AML-193 (cell line): ENCODE data around the gene GMDS.

Source experiments
- DNase-seq, 2 experiments: peaks; one replicate each; lab custom pipeline; 2025; lab: John Stamatoyannopoulos, UW

The GMDS gene

GRCh38 chr6:1612974-1613306, 632.5 kb downstream of the GMDS start:
- no peak for DNase-seq

DNA sequence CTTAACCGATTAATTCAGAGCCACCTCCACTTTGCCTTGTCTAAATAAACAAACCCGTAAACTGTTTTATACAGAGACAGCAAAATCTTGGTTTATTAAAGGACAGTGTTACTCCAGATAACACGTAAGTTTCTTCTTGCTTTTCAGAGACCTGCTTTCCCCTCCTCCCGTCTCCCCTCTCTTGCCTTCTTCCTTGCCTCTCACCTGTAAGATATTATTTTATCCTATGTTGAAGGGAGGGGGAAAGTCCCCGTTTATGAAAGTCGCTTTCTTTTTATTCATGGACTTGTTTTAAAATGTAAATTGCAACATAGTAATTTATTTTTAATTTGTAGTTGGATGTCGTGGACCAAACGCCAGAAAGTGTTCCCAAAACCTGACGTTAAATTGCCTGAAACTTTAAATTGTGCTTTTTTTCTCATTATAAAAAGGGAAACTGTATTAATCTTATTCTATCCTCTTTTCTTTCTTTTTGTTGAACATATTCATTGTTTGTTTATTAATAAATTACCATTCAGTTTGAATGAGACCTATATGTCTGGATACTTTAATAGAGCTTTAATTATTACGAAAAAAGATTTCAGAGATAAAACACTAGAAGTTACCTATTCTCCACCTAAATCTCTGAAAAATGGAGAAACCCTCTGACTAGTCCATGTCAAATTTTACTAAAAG, 633.0 kb downstream of the GMDS start:
- DNase-seq = peak in 1 of 2 experiments; percentile 14

DNA sequence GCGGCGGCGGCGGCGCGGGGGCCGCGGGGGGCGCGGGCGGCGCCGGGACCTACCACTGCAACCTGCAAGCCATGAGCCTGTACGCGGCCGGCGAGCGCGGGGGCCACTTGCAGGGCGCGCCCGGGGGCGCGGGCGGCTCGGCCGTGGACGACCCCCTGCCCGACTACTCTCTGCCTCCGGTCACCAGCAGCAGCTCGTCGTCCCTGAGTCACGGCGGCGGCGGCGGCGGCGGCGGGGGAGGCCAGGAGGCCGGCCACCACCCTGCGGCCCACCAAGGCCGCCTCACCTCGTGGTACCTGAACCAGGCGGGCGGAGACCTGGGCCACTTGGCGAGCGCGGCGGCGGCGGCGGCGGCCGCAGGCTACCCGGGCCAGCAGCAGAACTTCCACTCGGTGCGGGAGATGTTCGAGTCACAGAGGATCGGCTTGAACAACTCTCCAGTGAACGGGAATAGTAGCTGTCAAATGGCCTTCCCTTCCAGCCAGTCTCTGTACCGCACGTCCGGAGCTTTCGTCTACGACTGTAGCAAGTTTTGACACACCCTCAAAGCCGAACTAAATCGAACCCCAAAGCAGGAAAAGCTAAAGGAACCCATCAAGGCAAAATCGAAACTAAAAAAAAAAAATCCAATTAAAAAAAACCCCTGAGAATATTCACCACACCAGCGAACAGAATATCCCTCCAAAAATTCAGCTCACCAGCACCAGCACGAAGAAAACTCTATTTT, 633.7 kb downstream of the GMDS start:
- peak; percentile 14 to 30 for DNase-seq

DNA sequence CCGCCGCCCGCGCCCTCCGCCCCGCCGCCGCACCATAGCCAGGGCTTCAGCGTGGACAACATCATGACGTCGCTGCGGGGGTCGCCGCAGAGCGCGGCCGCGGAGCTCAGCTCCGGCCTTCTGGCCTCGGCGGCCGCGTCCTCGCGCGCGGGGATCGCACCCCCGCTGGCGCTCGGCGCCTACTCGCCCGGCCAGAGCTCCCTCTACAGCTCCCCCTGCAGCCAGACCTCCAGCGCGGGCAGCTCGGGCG, 634.2 kb downstream of the GMDS start:
- no peak for DNase-seq

DNA sequence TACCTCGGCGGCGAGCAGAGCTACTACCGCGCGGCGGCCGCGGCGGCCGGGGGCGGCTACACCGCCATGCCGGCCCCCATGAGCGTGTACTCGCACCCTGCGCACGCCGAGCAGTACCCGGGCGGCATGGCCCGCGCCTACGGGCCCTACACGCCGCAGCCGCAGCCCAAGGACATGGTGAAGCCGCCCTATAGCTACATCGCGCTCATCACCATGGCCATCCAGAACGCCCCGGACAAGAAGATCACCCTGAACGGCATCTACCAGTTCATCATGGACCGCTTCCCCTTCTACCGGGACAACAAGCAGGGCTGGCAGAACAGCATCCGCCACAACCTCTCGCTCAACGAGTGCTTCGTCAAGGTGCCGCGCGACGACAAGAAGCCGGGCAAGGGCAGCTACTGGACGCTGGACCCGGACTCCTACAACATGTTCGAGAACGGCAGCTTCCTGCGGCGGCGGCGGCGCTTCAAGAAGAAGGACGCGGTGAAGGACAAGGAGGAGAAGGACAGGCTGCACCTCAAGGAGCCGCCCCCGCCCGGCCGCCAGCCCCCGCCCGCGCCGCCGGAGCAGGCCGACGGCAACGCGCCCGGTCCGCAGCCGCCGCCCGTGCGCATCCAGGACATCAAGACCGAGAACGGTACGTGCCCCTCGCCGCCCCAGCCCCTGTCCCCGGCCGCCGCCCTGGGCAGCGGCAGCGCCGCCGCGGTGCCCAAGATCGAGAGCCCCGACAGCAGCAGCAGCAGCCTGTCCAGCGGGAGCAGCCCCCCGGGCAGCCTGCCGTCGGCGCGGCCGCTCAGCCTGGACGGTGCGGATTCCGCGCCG, 634.7 kb downstream of the GMDS start:
- no peak for DNase-seq

DNA sequence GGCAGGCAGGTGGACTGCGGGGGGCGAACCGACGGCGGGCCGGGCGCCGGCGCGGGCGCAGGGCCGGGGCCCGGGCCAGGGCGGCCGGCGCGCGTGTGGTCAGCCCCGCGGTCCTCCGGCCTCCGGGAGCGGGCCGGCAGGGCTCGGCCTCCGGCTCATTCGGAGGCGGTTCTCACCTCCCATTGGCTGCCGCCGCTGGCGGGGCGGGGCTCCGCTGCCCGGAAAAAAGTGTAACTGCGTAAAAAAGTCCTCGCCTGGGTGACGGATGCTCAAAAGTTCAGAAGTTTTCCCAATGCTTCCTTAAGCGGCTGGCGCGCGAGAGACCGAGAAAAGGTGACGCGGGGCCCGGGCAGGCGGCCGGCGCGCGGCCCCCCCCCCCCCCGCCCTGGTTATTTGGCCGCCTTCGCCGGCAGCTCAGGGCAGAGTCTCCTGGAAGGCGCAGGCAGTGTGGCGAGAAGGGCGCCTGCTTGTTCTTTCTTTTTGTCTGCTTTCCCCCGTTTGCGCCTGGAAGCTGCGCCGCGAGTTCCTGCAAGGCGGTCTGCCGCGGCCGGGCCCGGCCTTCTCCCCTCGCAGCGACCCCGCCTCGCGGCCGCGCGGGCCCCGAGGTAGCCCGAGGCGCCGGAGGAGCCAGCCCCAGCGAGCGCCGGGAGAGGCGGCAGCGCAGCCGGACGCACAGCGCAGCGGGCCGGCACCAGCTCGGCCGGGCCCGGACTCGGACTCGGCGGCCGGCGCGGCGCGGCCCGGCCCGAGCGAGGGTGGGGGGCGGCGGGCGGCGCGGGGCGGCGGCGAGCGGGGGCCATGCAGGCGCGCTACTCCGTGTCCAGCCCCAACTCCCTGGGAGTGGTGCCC, 635.5 kb downstream of the GMDS start, which contains the start of gene FOXC1:
Gene FOXC1, plus strand, starts transcription at position 268 of the 849 bp plus-strand sequence. Its CDS starts 531 bp downstream, at position 799.
- DNase-seq = peak; percentile 82

DNA sequence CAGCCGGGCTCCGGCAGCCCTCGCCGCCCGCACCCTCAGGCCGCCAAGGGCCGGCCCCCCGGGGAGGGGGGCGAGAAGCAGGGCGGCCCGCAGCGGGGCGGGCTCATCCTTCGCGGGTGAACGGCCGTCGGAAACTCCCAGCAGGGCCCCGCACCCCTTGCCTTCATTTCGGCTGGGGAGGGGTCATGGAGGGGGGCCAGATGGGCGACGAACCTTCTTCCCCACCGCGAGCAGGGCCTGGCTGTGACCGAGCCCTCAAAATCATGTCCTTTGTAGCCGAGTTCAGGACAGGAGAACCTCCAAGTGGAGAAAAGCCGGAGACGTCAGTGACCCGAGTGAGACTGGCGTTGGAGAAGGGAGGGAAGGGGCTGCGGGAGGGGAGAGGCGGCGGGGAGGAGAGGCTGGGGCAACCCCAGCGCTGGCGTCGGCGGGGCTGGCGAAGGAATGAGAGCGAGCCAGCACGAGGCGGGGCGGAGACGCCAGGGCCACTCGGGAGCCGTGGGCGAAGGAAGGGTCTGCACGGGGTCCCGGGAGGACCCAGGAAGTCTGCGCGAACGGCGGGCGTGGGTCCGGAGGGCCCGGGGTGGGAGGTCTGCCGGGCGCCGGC, 636.3 kb downstream of the GMDS start:
- no peak for DNase-seq

- no peak for DNase-seq
These were observed 637.0 kb downstream of the GMDS start for GRCh38 chr6:1608222-1609040.

DNA sequence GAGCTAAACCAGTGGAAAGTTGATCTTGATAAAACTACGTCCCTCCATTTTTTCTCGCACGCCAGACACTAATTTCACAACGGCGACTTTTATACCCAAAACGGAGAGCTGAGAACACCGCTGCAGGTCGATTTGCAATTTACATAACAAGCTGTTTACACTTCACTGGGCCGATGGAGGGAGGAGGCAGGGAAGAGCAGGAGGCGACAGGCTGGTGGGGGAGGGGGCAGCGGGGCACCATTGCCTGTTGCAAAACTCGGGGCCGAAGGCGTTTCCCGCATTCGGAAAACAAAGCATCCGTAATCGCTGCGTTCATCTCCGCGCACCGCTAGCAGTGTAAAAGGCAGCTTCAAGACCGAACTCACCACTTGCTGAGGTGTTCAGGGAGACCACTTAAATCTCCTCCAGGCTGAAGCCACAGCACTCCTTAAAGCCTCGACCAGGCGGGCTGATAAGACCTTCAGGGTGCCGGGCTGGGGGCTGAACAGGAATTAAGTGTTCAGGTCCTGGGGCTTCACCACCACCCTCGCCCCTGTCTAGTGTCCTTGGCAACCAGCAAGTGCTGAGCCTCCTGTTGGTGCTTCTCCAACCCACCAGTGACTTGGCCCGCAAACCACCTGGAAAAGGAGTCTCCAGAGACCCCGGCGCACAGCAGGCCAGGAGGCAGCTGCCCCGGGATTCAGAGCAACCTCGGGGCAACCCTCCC, 637.7 kb downstream of the GMDS start:
- no peak for DNase-seq

DNA sequence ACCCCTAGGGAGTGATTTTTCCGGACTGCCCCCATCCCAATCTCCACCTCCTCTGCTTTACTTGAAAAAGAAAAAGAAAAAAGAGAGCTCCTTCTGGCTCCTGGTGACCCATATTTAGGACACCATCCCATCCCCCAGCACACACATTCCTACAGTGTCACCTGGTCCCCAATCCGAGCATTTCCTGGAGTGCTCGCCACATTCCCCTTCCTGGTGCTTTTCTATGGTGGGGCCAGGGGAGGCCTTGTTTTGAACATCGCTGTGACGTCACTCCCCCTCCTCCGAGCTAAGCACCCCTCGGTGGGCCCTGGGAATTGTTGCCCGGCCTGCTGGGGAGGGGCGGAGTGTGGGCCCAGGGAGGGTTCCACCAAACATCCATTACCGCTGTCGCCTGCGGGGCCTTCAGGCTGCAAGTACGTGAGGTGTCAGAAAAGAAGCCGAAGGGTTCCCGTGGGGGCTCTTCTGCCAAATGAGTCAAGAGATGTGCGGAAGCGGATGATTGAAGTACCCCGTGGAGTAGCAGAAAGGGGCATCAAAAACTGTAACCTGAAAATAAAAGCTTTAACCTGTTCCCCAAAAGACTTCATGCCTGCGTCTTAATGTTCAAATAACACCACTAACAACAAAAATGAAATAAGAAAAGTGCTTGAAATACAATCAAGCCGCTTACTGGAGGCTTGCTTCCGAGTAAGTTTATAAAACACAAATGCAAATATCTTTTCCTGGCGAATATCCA, 638.5 kb downstream of the GMDS start:
- DNase-seq = no peak

- no peak for DNase-seq
These were observed 639.3 kb downstream of the GMDS start for GRCh38 chr6:1605893-1606779.

- no peak for DNase-seq
These were observed 640.2 kb downstream of the GMDS start for GRCh38 chr6:1605004-1605892.

GRCh38 chr6:1604158-1605003, 641.0 kb downstream of the GMDS start:
- DNase-seq = peak; percentile 29 to 47

- no peak for DNase-seq
These were observed 641.7 kb downstream of the GMDS start for GRCh38 chr6:1603708-1604107.

GRCh38 chr6:1602049-1602713, 643.2 kb downstream of the GMDS start:
- no peak for DNase-seq
